KMS-11 (cell line): Measurements from ENCODE around the gene TSPAN33.

ENCODE experiments used
- H2AFZ ChIP-seq: fragments of 200-600 bp; sonication (generic); 2 replicates; pipeline ENCODE4 v1.6.1; 2016; ENCODE audit warnings: antibody characterized with exemption, mixed run types, low read depth
- H3K27ac ChIP-seq: fragments of 200-600 bp; sonication (generic); 2 replicates; pipeline ENCODE4 v1.6.1; 2016; ENCODE audit warnings: mild to moderate bottlenecking, mixed run types
- H3K27me3 ChIP-seq: fragments of 200-600 bp; sonication (generic); 2 replicates; pipeline ENCODE4 v1.6.1; 2017; ENCODE audit warnings: mild to moderate bottlenecking, low read depth, mixed run types, moderate library complexity; ENCODE audit not compliant: insufficient read depth
- H3K36me3 ChIP-seq: fragments of 200-600 bp; sonication (generic); 2 replicates; pipeline ENCODE4 v1.6.1; 2017; ENCODE audit warnings: mild to moderate bottlenecking, mixed run types; ENCODE audit not compliant: insufficient read depth
- H3K4me1 ChIP-seq: fragments of 200-600 bp; sonication (generic); 2 replicates; pipeline ENCODE4 v1.6.1; 2016; ENCODE audit warnings: mild to moderate bottlenecking, low read depth, mixed run types; ENCODE audit not compliant: poor library complexity, severe bottlenecking
- H3K4me2 ChIP-seq: fragments of 200-600 bp; sonication (generic); 2 replicates; pipeline ENCODE4 v1.7.0; 2016; ENCODE audit warnings: mild to moderate bottlenecking, mixed run types
- H3K4me3 ChIP-seq: fragments of 200-600 bp; sonication (generic); IDR thresholded peaks from 2 replicates; pipeline ENCODE4 v1.6.1; 2017; ENCODE audit warnings: low read depth, low read length, mixed read lengths; ENCODE audit not compliant: insufficient read depth
- H3K79me2 ChIP-seq: fragments of 200-600 bp; sonication (generic); 2 replicates; pipeline ENCODE4 v1.6.1; 2016; ENCODE audit warnings: low read depth, mixed run types; ENCODE audit not compliant: insufficient read depth
- H3K9ac ChIP-seq: fragments of 200-600 bp; sonication (generic); 2 replicates; pipeline ENCODE4 v1.6.1; 2016; ENCODE audit warnings: mild to moderate bottlenecking, mixed run types
- H4K20me1 ChIP-seq: fragments of 200-600 bp; sonication (generic); 2 replicates; pipeline ENCODE4 v1.6.1; 2016; ENCODE audit warnings: mild to moderate bottlenecking, mixed run types; ENCODE audit not compliant: insufficient read depth
- CTCF ChIP-seq: fragments of 200-600 bp; sonication (generic); conservative IDR thresholded peaks from 2 replicates; pipeline ENCODE4 v1.6.1; 2017; ENCODE audit warnings: low read depth, mild to moderate bottlenecking, antibody characterized with exemption, low read length, moderate library complexity, mixed read lengths

The TSPAN33 gene

GRCh38 chr7:129188892-129189660, 44.6 kb downstream of the TSPAN33 start:
- Histone ChIP-seq H3K9ac (peak overlapping the region; percentile 28; the same call in 1 of the 2 replicates), H2AFZ (peak overlapping the region; percentile 70), H3K79me2 (no peaks in the 10 kb centered on the region), H3K27ac (no peak overlapping the region), H3K4me1 (peaks cover 7% of the 10 kb centered on the region), H3K36me3 (no peaks in the 10 kb centered on the region), H4K20me1 (no peaks in the 10 kb centered on the region), H3K4me3 (no peak overlapping the region), H3K4me2 (peak overlapping the region; percentile 26; the same call in 1 of the 2 replicates), H3K27me3 (no peaks in the 10 kb centered on the region; the same call in 1 of the 2 replicates)
- TF ChIP-seq CTCF: no peak

- H3K36me3 ChIP-seq: no peaks in the 10 kb centered on the region
- no peak overlapping the region for H3K4me3 ChIP-seq
- H3K79me2 ChIP-seq: no peaks in the 10 kb centered on the region
- TF ChIP-seq CTCF: no peak
- no peaks in the 10 kb centered on the region for H4K20me1 ChIP-seq
- H3K4me1 ChIP-seq: peaks cover 7% of the 10 kb centered on the region
- no peak overlapping the region for H3K9ac ChIP-seq
- no peaks in the 10 kb centered on the region; the same call in 1 of the 2 replicates for H3K27me3 ChIP-seq
- no peak overlapping the region; the same call in 1 of the 2 replicates for H3K4me2 ChIP-seq
- no peak overlapping the region for H3K27ac ChIP-seq
- H2AFZ ChIP-seq: no peak overlapping the region
These were observed 45.3 kb downstream of the TSPAN33 start for GRCh38 chr7:129189661-129190310.

GRCh38 chr7:129191272-129191671, 46.8 kb downstream of the TSPAN33 start:
- no peaks in the 10 kb centered on the region for H3K79me2 ChIP-seq
- H3K36me3 ChIP-seq: no peaks in the 10 kb centered on the region
- no peak overlapping the region for H3K27ac ChIP-seq
- H4K20me1 ChIP-seq: no peaks in the 10 kb centered on the region
- H3K4me3 ChIP-seq: no peak overlapping the region
- H3K9ac ChIP-seq: no peak overlapping the region
- no peak overlapping the region for H3K4me2 ChIP-seq
- no peak overlapping the region for H2AFZ ChIP-seq
- H3K27me3 ChIP-seq: no peaks in the 10 kb centered on the region; the same call in 1 of the 2 replicates
- TF ChIP-seq CTCF: no peak
- peaks cover 7% of the 10 kb centered on the region for H3K4me1 ChIP-seq

- H3K79me2 ChIP-seq: no peaks in the 10 kb centered on the region
- H3K4me2 ChIP-seq: no peak overlapping the region
- TF ChIP-seq CTCF: no peak
- H3K27me3 ChIP-seq: no peaks in the 10 kb centered on the region
- no peak overlapping the region for H2AFZ ChIP-seq
- H3K27ac ChIP-seq: no peak overlapping the region
- H3K4me3 ChIP-seq: no peak overlapping the region
- H3K4me1 ChIP-seq: no peaks in the 10 kb centered on the region
- H3K9ac ChIP-seq: no peak overlapping the region
- H4K20me1 ChIP-seq: no peaks in the 10 kb centered on the region
- no peaks in the 10 kb centered on the region for H3K36me3 ChIP-seq
These were observed 49.4 kb downstream of the TSPAN33 start for GRCh38 chr7:129193892-129194291.
